ENCODE measurements around the gene FAM81B. TPM values are rescaled to one million over a fixed set of nuclear protein-coding genes. Genes with fewer than 3 reads are reported as not detected.

Gene FAM81B
- polyA plus RNA-seq, 1 of the 3 experiments (the other 2 are of a cell fraction): 0.21 TPM

DNA sequence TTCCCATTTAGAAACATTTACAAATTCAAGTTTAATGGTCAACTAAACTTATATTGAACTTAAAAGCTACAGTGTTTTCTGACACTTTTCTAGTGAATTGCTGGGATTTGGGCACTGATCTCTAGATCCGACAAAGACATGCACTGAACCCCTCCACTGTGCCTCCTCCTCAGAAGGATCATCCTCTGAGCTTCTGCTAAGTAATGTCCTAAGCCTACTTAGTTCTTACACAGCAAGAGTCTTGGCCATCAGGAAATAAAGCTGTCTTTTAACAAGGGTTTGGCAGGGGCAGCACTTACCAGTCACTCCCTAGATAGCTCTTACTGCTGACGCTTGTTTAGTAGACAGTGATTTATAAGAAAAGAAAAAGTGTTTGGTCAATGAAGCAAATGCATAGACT, 50.5 kb downstream of the FAM81B start:
- no peak overlapping the region for H3K9ac ChIP-seq
- H3K79me2 ChIP-seq (ENCODE audit: insufficient read depth): no peaks in the 10 kb centered on the region
- H3K27ac ChIP-seq (ENCODE audit: low read depth in 2 of 2, low read length in 1 of 2): no peak overlapping the region
- ChIA-PET CTCF (no interaction called here), POLR2A (no interaction called here)
- no peak overlapping the region for H2AFZ ChIP-seq (ENCODE audit: low read depth)
- H3K4me3 ChIP-seq (ENCODE audit: low read depth in 2 of 2, low read length in 1 of 2): no peak overlapping the region
- H3K9me2 ChIP-seq: no peaks in the 10 kb centered on the region
- H3K4me1 ChIP-seq (ENCODE audit: control insufficient read depth in 1 of 2, insufficient read depth in 2 of 2, low read depth in 1 of 2, low read length in 1 of 2): no peaks in the 10 kb centered on the region
- no peaks in the 10 kb centered on the region for H4K20me1 ChIP-seq (ENCODE audit: insufficient read depth)
- no peak for DNase-seq
- no peaks in the 10 kb centered on the region for H3K27me3 ChIP-seq (ENCODE audit: insufficient read depth)
- no peaks in the 10 kb centered on the region for H3K36me3 ChIP-seq (replicated peaks in 1 of 2; ENCODE audit: control insufficient read depth in 1 of 2, insufficient read depth in 2 of 2, low read length in 1 of 2)
- no peaks in the 10 kb centered on the region for H3K9me3 ChIP-seq
- no peak overlapping the region for H3K4me2 ChIP-seq
- no peaks in the 10 kb centered on the region for H3F3A ChIP-seq (replicated peaks; ENCODE audit: insufficient read depth)
- 71% methylated on average over 2 of the region's 2 CpGs for WGBS (ENCODE audit: low lambda C conversion rate)
- TF ChIP-seq, protein P1, sequence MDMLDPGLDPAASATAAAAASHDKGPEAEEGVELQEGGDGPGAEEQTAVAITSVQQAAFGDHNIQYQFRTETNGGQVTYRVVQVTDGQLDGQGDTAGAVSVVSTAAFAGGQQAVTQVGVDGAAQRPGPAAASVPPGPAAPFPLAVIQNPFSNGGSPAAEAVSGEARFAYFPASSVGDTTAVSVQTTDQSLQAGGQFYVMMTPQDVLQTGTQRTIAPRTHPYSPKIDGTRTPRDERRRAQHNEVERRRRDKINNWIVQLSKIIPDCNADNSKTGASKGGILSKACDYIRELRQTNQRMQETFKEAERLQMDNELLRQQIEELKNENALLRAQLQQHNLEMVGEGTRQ (IDR thresholded peaks at IDR 0.05; ENCODE audit: borderline replicate concordance, low read depth, low read length): no peak
- TF ChIP-seq, protein P2, sequence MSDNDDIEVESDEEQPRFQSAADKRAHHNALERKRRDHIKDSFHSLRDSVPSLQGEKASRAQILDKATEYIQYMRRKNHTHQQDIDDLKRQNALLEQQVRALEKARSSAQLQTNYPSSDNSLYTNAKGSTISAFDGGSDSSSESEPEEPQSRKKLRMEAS (IDR thresholded peaks at IDR 0.05; ENCODE audit: low read depth): no peak
- TF ChIP-seq RFX5 (IDR thresholded peaks at IDR 0.05; ENCODE audit: low read length): no peak
- no peak for TF ChIP-seq FOXM1 (IDR thresholded peaks at IDR 0.05; ENCODE audit: low read depth)
- TF ChIP-seq, protein P3, sequence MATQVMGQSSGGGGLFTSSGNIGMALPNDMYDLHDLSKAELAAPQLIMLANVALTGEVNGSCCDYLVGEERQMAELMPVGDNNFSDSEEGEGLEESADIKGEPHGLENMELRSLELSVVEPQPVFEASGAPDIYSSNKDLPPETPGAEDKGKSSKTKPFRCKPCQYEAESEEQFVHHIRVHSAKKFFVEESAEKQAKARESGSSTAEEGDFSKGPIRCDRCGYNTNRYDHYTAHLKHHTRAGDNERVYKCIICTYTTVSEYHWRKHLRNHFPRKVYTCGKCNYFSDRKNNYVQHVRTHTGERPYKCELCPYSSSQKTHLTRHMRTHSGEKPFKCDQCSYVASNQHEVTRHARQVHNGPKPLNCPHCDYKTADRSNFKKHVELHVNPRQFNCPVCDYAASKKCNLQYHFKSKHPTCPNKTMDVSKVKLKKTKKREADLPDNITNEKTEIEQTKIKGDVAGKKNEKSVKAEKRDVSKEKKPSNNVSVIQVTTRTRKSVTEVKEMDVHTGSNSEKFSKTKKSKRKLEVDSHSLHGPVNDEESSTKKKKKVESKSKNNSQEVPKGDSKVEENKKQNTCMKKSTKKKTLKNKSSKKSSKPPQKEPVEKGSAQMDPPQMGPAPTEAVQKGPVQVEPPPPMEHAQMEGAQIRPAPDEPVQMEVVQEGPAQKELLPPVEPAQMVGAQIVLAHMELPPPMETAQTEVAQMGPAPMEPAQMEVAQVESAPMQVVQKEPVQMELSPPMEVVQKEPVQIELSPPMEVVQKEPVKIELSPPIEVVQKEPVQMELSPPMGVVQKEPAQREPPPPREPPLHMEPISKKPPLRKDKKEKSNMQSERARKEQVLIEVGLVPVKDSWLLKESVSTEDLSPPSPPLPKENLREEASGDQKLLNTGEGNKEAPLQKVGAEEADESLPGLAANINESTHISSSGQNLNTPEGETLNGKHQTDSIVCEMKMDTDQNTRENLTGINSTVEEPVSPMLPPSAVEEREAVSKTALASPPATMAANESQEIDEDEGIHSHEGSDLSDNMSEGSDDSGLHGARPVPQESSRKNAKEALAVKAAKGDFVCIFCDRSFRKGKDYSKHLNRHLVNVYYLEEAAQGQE (IDR thresholded peaks at IDR 0.05; ENCODE audit: low read depth, low read length): no peak
- TF ChIP-seq FOSL2 (IDR thresholded peaks at IDR 0.05; ENCODE audit: borderline replicate concordance, low read depth): no peak
- no peak for TF ChIP-seq MEF2A (IDR thresholded peaks at IDR 0.05; ENCODE audit: borderline replicate concordance, low read depth)
- no peak for TF ChIP-seq POLR2AphosphoS5 (IDR thresholded peaks at IDR 0.05; ENCODE audit: low read depth, low read length)
- no peak for TF ChIP-seq EP300 (IDR thresholded peaks at IDR 0.05; ENCODE audit: borderline replicate concordance in 1 of 2, low read depth in 1 of 2, low read length in 1 of 2)
- TF ChIP-seq GATA2 (CRISPR knock-in tag; IDR thresholded peaks at IDR 0.05): no peak
- TF ChIP-seq, protein P4, sequence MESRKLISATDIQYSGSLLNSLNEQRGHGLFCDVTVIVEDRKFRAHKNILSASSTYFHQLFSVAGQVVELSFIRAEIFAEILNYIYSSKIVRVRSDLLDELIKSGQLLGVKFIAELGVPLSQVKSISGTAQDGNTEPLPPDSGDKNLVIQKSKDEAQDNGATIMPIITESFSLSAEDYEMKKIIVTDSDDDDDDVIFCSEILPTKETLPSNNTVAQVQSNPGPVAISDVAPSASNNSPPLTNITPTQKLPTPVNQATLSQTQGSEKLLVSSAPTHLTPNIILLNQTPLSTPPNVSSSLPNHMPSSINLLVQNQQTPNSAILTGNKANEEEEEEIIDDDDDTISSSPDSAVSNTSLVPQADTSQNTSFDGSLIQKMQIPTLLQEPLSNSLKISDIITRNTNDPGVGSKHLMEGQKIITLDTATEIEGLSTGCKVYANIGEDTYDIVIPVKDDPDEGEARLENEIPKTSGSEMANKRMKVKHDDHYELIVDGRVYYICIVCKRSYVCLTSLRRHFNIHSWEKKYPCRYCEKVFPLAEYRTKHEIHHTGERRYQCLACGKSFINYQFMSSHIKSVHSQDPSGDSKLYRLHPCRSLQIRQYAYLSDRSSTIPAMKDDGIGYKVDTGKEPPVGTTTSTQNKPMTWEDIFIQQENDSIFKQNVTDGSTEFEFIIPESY (IDR thresholded peaks at IDR 0.05; ENCODE audit: borderline replicate concordance, low read depth): no peak

All from SK-N-SH (cell line).